COLO829 (cell line): ENCODE data around the gene PDK2.

ENCODE experiments used
- DNase-seq: peaks from one replicate; pipeline ENCODE4 v3.0.0; 2012; ENCODE audit warnings: low spot score

Gene PDK2

DNA sequence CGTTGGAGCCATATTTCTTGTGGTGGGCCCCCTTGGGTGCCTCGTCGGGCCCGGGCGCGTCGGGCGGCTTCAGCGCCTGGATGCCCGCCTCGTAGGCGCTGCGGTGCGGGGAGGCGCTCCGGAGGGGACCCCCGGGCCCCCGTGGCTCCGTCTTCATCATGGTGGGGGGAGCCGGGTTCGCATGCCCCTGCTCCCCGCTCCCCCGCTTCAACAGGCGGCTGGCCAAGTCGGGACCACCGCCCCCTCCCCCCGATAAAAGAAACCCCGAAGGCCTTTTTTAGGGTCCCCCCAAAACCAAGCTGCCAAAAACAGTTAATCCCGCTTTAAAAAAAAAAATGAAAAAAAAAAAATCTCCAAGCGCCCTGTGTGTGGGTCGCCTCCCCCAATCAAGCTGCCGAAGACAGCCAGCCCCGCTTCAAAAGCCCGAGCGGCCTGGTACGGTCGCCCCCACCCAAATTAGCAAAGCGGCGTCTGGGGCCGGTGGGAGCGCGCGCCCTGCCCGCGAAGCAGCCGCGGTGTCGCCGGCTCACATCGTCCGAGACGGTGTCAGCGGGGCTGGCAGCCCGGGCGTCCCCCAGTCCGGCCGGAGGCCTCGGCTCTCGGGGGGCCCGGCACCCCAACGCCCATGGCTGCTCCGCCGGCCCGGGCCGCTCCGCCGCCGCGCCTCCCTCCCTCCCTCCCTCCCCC is 55.3 kb downstream of the PDK2 start, which contains the start of gene PPP1R9B:
Gene PPP1R9B, minus strand, starts transcription at position 324 of the 687 bp plus-strand sequence. Its CDS starts 164 bp downstream, at position 160.
- no peak for DNase-seq

DNA sequence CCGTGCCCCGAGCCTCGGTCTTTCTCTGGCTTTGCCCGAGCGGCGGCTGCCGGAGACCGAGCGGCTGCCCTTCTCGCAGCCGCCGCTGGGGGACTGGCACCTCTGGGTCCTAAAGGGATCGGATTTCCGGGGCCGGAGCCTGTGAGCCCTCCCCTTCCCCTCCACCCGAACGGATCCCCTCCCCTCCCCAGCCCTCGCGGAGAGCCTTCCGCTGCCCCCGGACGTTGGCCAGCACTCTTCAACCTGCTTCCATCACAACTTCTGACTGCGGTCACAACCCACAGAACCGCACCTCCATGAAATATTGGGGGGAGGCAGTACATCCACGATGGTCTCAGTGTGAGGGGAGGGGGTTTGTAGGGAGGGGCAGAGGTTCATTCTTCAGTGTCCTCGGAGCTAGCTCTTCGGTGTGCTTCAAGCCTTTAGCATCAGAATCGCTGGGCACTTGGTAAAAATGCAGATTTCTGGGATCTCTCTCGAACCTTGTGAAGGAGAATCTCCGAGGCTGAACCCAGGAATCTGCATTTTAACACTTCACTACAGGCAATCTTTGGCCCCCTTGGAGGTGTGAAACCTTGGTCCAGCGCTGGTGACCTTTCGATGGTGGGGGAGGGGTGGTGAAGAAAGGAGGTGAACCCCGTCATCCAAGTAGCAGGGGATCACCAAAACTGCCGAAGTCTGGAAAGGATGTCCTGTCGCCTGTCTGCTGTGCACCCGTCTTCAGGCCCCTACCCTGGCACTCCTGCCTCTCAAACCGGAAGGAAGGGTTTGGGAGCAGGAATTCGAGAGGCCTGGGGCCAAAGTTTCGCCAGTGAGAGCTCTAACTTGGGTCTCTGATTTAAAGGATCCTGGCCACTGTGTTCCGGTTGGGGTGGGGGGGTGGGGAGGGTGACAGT is 56.1 kb downstream of the PDK2 start:
- peak; percentile 90 for DNase-seq

DNA sequence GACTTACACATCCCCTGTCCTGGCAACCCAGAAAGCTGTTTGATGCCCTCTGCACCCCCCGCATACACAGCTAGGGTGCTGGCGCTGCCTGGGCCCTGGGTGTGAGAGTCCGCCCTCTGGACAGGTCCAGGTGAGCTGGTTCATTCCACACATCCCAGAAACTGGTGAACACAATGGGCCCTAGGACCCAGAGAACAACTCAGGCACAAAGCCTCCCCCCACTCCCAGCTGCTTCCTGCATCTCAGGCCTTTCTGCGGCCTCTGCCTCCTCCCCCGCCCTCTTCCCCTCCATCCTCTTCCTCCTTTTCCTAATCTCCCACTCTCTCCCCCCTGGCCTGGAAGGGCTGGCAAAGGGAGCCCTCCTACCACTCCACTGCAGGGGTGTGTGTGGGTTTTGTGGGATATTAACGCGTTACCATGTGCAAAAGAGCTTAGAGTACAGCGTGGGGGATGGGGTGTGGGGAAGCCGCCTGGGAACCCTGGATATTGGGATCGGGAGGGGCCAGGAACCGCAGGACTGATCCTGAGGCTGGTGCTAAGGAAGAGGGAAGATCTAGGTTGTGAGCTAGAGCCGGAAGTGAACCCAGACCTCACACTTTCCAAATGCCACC is 56.9 kb downstream of the PDK2 start:
- DNase-seq = peak; percentile 89

DNA sequence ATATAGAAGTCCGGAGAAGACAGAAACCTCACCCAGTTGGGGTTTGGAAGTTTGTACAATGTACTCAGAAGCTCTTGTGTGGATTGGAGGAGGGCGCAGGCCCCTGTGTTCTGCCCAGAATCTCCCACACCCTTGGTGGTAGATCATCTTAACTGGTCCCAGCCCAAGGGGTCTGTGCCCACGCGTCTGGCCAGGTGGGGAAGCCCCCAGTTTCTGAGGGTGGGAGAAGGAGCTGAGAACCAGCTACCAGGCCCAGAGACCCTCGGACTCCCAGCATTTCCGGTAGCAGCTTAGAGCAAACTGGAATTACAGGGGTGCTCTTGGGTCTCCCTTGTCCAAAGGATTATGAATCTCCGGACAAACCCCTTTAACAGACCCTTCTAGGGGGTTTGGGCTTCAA is 57.6 kb downstream of the PDK2 start:
- no peak for DNase-seq

DNA sequence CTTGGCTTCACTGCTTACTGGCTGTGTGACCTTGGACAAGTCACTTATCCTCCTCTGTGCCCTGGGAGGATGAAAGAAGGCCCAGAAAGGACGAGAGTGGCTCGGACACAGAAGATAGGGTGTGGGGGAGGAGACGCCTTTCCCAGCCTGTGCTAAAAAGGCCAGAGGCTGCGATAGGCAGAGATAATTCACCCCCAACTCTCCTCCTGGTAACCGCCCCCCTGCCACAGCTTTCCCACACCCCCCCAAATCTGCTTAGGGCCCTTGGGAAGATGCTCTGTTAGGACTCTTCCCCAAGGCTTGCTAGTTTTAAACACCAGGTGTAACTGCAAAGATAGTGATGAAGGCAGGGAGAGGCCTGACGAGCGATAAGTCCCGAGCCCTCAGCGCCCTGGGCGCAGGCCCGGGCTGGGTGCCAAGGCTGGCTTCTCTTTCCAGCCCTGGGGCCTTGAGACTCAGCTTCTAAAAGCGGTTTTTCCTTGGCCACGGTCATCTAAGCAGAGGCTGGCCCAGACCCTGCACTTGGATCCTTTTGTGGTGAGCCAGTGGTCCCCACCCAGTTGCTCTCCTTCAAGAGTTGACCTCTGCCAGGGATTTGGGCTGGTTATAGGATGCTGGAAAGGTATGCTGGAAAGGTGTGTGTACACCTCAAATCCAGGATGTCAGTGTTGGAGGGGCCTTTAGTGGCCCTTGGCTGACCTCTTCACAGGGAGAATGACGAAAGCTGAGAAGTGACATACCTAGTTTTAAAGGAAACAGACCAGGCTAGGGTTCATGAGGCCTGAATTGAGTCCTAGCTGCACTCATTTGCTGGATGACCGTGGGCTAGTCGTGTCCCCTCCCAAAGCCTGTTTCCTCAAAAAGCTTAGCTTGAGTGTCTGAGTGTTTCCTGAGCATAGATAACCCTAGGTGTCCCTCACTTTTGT is 58.8 kb downstream of the PDK2 start:
- DNase-seq = no peak

DNA sequence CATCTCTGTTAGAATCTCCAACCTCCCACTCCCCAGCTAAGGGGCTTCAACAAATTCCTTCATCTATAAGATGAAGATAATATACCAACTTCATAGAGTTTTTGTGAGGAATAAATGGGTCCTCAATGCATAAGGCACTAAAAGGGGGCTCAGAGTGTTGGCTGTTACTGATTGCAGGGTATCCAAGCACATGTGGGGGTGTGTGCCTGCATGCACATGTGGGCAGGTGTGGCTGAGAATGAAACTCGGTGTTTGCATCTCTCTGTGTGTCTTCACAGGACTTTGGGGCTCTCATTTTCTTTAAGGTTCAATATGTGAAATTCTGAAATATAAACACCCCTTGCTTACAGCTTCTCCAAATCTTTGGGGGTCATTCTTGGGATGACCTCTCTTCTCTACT is 59.5 kb downstream of the PDK2 start:
- no peak for DNase-seq

DNA sequence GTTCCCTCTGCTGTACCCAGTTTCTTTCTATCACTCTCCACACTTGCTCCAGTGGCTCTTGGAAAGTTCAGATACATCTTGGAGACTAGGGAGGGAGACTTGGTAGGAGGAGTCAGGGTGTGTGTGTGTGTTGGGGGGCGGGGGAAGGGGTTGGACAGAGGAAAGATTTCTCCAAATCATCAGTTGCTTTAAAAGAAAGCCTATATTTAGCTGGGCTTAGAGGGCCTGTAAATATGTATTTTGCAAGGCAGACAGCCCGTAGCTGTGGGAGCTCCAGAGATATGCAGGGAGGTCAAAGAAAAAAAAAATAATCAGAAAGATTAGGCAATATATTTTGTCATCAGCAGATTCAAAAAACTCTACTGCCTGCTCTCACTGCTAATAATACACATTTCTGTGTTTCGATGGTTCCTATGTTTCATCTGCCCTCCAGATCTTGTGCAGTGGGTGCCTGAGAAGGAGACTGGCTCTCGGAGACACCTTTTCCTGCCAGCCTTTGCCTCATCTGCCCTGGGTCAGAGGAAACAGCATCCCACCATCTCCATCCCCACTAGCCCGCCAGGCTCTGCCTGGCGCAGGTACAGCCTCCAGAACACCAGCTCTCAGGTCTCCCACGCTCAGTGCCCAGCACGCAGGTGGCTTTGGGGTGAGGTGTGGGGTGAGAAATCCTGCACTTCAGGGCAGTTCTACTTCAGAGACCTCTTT is 60.1 kb downstream of the PDK2 start:
- DNase-seq = no peak

DNA sequence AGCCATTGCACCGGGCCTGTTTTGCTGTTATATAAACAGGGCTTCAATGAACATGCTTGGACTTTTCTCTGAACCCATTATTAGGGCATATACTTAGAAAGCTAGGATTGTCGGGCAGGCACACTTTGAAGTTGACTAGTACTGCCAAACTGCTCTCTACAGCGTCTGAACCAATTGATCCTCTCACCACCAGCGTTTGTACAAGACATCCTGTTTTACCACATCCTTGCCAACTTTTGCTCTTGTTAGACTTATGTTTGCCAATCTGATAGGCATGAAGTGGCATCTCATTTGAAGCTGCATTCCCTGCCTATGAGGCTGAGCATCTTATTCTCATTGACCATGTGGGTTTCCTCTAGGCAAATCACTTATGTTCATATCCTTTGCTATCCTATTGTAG is 62.7 kb downstream of the PDK2 start:
- no peak for DNase-seq

DNA sequence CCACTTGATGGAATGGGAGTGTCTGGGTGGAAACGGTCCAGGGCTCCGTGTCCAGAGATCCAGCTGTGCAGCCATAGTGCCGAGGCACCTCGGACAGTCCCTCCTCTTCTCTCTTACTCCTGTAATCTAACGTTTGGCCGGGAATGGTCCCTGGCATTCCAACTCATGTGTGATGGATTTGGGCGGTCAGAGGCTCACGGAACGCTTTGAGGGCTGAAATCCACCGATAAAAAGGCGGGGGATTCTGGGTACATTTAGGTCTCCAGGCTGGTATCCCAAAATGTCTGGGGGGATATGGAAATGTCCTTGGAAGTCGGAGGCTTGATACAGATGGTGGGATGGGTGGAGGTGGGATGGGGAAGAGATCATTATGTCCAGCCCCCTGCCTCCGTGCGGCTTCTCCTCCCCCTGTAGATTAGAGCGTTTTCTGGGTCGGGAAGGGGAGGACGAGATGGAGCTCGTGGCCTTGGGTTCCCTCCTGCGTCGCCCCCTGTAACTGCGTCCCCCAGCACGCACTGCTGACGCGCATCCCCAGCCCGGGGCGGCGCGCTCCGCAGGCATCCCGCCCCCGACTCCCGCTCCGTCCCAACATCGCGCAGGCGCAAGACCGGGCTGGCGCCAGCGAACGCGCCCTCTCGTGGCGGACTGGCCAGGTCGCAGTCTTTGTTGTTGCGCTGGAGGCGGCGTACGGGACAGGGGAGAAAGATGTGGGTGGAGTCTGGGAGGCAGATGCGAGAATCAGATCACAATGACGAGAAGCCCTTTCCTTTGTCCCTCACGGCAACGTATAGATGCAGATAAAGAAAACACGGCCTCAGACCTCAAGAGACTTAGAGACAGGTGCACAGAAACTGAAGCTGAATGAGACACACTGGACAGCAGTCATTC is 66.1 kb downstream of the PDK2 start:
- DNase-seq = peak; percentile 99
